Urothelium cell line (cell line): ENCODE results near the gene PI4KA.
"Not testable (repeated sequence)": the region's sequence is repeated elsewhere in the genome, so short reads cannot be mapped to it uniquely, and the experiment has no call there.

Source experiments
- DNase-seq: peaks from one replicate; pipeline ENCODE4 v3.0.0; 2011; ENCODE audit warnings: low spot score, mixed read lengths
- FAIRE-seq: peaks from 2 replicates; lab custom pipeline; 2011; peaks lifted over from hg19 to GRCh38; lab: Jason Lieb, UNC

PI4KA gene

DNA sequence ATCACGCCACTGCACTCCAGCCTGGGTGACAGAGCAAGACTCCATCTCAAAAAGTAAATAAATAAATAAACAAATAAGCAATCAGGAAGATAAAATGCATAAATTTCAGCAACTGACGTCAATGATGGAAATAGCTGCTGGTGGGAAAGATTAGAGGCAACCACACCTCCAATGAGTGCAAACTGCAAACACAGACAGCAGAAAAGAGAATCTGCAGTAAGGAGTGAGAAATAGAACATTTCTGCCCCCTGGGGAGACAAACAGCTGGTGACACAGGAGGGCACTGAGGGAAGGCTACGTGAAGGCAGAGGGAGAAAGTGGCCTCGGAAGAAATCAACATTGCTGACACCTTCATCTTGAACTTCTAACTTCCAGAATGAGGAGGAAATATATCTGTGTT, 6.5 kb downstream of the PI4KA start:
- FAIRE-seq (peak; percentile 44), DNase-seq (no peak)

DNA sequence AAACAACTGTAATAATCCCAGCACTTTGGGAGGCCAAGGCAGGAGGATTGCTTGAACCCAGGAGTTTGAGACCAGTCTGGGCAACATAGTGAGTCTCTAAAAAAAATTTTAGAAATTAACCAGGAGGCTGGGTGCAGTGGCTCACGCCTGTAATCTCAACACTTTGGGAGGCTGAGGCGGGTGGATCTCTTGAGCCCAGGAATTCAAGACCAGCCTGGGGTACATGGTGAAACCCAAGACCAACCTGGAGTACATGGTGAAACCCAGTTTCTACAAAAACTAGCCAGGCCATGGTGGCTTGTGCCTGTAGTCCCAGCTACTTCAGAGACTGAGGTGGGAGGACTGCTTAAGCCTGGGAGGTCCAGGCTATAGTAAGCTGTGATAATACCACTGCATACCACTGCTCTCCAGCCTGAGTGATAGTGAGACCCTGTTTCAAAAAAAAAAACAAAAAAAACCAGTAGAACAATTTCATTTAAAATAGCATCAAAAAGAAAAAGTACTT, 11.2 kb downstream of the PI4KA start:
- DNase-seq = no peak
- no peak for FAIRE-seq

DNA sequence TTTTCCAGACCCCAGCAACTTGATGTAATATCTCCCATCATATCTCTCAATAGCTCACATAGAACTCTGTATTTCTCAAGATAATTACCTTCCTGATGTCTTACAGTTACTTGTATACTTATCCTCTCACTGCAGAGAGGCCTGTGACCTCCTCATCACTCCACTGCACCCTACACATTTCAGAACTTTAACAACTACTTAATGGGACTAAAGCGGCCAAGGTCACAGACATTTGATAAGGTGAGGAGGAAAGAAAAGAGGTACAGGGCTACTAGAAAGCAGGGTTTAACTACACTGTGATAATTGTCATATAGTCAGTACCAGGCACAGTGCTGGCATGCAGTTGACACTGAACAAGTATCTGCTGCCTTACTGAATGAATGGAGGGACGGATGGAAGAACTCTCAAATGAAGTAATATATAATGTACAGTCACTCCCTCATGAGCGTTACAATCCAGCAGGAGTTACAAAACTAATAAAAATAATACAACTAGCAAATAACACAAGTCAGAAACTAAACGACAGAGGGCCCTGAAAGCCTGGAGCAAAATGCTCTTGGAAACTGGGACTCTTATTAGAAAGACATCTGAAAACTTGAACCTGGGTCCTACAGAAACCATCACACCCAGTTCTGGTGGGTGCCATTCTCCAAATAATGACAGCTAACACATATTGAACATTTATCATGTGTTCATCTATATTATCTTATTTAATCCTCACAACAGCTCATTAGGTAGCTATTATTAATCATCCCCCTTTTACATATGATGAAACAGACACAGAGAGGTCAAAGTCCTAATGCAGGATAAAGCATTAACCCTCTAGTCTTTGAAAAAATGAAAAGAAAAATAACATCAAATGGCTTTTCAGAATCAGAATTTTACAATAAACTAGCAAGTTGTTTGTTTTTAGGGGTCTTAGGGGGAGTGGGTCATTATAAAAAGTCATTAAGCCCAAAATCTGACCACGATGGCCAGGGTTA, 14.3 kb downstream of the PI4KA start:
- DNase-seq (no peak), FAIRE-seq (no peak)

DNA sequence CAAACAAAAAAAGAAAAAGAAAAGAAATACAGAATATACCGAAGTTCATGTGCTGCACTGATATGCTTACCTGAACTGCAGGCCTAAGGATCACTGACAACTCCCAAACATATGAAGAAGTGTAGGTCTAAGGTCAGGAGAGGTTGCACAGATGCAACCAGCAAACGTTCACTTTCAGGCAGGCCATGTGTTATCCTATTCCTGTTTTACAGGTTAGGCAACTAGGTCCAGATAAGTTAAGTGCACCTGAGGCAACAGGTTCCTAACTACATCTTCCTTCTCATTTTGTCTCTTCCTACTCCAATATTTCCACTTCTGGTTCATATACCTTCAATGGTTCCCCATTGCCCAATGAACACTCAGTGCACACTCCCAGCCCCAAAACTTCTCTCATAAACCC, 15.1 kb downstream of the PI4KA start:
- no peak for DNase-seq
- FAIRE-seq = no peak

DNA sequence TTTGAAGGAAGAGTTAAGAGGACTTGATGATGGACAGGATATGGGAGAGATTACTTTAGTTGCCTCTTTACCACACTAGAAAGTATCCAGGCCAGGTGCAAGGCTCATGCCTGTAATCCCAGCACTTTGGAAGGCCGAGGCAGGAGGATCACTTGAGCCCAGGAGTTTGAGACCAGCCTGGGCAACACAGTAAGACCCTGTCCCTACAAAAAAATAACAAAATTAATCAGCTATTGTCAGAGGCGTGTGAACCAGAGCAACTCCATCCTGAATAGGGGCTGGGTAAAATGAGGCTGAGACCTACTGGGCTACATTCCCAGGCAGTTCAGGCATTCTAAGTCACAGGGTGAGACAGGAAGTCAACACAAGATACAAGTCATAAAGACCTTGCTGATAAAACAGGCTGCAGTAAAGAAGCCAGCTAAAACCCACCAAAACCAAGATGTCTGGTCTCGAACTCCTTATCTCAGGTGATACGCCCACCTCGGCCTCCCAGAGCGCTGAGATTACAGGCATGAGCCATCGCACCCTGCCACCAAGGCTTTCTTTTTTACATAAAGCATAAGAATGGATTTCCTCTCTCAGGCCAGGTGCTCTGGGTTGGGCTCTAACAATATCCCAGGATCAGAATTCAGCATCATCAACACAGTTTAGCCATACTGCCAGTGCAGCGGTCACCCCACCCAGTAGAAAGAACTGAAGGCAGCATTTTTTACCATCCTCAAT, 17.8 kb downstream of the PI4KA start:
- DNase-seq = no peak
- FAIRE-seq = no peak

DNA sequence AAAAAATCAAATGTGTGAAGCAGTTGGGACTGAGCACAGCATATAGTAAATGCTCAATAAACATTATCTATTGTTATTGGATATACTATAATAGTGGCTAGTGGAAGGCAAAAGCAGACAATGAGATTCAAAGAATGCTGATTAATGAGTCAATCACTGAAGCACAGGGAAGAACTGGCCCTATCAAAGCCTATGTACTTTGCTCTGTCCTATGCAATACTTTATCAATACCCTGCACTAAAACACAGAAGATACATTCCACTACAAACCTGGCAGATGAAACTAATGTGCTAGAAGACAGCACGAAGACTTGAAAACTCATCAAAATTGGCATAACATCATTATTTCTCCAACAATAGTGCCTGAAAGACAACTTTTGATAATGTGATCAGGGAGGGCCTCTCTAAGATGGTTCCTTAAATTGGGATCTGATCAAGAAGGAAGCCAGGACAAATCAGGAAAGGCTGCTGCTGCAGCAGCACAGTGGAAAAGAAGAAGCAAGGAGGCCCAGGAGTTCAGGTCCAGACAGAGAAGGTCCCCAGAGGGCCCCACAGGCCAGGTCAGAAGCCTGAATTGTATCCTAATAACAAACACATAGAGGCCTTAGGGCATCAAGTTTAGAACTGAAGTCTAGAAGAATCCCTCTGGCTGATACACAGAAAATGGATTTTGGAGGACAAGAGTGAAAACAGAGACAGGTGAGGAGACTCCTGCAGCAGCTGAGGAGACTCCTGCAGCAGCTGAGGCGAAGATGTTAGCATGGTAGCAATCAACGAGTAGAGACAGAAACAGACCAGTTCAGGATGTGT, 18.6 kb downstream of the PI4KA start:
- no peak for FAIRE-seq

DNA sequence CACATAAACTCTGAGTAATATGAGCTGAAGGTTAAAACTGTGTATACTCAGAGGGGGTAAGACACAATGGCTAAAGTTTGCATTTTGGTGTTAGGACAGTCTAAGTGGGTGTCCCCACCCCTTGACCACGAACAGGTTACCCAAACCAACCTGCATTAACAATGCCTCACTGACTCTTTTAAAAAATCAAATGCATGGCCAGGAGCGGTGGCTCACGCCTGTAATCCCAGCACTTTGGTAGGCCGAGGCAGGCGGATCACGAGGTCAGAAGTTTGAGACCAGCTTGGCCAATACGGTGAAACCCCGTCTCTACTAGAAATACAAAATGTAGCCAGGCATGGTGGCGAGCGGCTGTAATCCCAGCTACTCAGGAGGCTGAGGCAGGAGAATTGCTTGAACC, 19.3 kb downstream of the PI4KA start:
- not testable (repeated sequence) for DNase-seq, FAIRE-seq

More for the DNA sequence above, 18.6 kb downstream of the PI4KA start:
- DNase-seq = no peak

DNA sequence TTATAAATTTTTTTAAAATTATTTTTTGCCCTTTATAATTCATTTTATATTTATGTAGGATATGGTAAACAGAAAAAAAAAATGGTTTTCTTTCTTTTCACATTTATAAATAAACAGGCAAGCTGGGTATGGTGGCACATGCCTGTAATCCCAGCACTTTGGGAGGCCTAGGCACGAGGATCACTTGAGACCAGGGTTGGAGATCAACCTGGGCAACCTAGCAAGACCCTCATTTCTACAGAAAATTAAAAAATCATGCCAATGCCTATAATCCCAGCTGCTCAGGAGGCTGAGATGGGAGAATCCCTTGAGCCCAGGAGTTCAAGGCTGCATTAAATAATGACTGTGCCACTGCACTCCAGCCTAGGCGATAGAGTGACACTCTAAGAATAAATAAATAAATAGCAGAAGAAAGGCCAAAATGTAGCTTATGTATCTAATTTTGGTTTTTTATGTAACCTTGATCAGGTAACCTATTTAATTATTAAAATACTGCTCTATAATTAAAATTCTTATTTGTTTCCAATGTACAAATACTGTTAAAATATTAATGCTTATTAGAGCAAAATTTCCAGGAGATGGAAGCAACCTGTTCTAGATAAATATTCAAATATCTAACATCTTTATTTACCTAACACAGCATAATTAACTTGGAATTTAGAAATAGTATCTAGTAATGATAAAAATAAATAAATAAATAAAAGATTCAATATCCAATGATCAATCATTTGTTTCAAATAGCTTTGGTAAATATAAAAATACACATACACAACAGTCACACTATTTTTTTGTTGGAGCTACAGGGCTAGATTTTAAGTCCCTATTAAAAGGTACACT, 21.4 kb downstream of the PI4KA start:
- DNase-seq (no peak), FAIRE-seq (no peak)

DNA sequence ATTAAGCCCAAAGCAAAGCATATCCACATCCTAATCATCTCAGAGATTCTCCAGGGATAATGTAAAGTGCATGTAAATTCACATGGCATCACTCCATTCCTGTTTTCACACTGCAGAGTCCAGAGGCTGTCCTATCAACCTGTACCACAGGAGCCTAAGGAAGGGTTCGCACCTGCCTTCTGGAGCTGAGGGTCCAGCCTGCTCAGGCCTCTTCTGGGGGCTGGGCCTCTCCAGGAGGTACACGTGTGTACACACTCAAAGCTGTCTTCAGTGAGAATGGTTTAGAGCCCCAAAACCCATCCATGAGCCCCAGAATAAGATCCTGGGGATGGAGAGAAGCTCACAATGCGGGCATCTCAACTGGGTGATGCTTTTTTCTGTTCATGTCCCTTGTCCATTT, 23.9 kb downstream of the PI4KA start:
- FAIRE-seq = no peak
- no peak for DNase-seq

DNA sequence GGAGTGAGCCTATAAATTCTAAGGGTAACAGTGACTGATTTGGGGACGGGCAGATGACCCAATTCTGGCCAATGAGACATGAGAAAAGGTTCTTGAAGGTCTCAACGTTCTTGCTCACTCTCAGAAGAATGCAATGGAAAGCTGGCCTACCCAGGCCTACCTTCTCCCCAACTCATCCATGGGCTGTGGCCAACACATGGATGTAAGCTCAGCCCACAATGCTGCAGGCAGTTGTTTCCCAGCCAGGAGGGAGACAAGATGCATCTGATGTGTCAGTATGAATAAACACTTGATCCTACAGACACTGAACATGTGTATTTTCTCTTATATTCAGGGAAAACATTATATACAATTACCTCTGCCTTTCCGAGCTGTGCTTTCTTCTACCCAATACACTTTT, 24.4 kb downstream of the PI4KA start:
- FAIRE-seq = peak; percentile 68
- no peak for DNase-seq

DNA sequence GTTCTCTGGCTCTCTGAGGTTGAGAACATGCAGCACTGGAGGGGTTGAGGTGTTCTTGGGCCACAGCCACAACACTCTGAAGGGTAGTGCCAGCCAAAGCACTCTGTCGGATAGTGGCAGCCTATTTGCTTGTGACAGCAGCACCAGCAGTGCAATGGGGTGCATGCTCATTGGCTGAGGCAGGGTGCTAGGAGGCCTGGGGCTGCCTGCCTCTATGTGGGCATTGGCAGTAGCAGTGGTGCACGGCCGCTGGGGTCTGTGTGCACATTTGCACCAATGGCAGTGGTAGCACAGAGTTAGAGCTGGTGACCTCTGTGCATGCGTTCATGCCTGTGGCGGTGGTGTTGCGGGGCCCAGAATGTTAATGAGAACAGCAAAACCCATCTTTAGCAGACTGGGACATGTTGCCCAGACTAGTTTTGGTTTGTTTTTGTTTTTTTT, 25.4 kb downstream of the PI4KA start:
- FAIRE-seq = peak; percentile 88
- no peak for DNase-seq

DNA sequence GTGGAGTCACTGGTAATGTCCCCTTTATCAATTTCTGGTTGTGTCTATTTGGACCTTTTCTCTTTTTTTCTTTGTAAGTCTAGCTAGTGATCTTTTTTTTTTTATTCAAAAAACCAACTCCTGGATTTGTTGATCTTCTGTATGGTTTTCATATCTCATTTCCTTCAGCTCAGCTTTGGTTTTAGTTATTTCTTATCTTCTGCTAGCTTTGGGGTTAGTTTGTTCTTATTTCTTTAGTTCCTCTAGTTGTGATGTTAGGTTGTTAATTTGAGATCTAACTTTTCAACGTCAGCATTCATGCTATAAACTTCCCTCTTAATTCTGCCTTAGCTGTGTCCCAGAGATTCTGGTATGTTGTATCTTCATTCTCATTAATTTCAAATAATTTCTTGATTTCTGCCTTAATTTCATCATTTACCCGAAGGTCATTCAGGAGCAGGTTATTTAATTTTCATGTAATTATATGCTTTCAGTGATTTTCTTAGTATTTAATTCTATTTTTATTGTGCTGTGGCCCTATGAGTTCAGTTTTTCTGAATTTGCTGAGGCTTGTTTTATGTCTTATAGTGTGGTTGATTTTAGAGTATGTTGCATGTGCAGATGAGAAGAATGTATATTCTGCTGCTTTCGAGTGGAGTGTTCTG, 29.0 kb downstream of the PI4KA start:
- no peak for FAIRE-seq
- no peak for DNase-seq

DNA sequence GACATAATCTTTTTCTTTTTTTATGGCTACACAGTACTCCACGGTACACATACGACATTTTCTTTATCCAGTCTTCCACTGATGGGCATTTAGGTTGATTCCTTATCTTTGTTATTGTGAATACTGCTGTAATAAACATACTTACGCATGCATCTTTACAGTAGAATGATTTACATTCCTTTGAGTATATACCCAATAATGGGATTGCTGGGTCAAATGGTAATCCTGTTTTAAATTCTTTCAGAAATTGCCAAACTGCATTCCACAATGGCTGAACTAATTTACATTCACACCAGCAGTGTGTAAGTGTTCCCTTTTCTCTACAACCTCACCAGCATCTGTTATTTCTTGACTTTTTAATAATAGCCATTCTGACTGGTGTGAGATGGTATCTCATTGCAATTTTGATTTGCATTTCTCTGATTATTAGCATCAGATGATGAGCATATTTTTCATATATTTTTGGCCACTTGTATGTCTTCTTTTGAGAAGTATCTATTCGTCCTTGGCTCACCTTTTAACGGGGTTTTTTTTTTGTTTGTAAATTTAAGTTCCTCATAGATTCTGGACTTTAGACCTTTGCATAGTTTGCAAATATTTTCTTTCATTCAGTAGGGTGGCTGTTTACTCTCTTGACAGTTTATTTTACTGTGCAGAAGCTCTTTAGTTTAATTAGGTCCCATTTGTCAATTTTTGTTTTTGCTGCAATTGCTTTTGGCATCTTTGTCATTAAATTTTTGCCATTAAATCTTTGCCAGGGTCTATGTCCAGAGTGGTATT, 32.0 kb downstream of the PI4KA start:
- not testable (repeated sequence) for DNase-seq, FAIRE-seq

DNA sequence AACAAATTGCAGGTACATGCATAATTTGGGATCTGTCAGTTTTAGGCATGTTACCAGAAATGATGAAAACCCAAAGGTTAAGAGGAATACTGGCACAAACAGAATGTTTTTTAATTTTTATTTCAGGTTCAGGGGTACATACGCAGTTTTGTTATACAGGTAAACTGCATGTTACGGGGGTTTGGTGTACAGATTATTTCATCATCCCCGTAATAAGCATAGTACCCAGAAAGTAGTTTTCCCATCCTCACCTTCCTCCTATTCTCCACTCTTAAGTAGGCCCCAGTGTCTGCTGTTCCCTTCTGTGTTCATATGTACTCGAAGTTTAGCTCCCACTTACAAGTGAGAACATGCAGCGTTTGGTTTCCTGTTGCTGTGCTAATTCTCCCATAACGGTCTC, 33.0 kb downstream of the PI4KA start:
- FAIRE-seq = no peak
- DNase-seq = no peak

DNA sequence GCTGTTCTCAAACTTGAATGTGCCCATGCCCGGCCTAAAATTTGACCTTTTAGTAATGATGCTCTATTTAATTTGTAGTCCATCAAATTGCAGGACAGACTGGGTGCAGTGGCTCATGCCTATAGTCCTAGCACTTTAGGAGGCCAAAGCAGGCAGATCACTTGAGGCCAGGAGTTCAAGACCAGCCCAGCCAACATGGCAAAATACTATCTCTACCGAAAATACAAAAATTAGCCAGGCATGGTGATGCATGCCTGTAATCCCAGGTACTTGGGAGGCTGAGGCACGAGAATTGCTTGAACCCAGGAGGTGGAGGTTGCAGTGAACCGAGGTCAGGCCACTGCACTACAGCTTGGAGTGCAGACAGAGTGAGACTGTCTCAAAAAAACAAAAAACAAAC, 33.4 kb downstream of the PI4KA start:
- DNase-seq, FAIRE-seq: not testable (repeated sequence)

DNA sequence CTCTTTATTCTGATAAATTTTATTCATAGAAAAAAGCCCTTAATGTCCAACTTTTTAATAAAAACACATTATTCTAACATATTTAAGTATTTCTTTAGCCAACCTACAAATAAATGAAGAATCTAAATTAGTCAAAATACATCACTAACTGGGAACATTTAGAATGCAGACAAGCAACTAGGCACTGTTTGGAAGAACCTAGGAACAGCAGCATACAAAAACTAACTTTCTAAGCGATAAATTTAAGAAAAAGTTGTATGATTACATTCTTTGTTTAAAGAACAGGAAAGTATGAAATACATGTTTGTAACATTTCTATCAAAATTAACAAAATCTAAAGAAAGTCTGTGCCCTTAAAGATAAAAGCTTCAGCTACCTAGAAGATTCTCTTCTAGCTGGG, 35.3 kb downstream of the PI4KA start:
- DNase-seq (no peak), FAIRE-seq (no peak)

DNA sequence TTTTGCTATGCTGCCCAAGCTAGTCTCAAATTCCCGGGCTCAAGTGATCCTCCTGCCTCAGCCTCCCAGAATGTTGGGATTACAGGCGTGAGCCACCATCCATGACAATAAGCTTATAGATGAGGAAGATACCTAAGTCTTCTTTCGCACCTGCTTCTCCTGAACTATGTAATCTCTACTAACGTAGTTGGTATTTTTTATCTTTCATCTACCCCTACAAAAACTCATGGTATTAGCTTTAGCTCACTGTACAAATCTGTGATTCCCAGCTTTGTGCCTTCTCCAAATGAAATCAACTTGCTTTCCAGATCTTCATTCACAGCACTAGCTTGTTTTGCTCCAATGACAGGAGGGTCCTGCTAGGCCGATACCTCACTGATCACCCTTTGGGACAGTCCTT, 36.4 kb downstream of the PI4KA start:
- FAIRE-seq = no peak
- DNase-seq = no peak

DNA sequence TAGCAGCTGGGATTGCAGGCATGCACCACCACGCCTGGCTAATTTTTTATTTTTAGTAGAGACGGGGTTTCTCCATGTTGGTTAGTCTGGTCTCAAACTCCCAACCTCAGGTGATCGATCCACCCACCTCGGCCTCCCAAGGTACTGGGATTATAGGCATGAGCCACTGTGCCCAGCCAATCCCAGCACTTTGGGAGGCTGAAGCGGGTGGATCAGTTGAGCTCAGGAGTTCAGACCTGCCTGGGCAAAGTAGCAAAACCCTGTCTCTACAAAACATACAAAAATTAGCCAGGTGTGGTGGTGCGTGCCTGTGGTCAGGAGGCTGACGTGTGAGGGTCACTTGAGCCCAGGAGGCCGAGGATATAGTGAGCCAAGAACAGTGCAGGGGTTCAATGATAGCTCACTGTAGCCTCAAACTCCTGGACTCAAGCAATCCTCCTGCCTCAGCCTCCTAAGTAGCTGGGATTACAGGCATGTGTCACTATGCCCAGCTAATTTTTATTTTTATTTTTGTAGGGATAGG, 36.8 kb downstream of the PI4KA start:
- DNase-seq, FAIRE-seq: not testable (repeated sequence)
